ENCODE measurements around the gene SFTPA2.
"Not testable (repeated sequence)": the region's sequence is repeated elsewhere in the genome, so short reads cannot be mapped to it uniquely, and the experiment has no call there.

SFTPA2 gene

DNA sequence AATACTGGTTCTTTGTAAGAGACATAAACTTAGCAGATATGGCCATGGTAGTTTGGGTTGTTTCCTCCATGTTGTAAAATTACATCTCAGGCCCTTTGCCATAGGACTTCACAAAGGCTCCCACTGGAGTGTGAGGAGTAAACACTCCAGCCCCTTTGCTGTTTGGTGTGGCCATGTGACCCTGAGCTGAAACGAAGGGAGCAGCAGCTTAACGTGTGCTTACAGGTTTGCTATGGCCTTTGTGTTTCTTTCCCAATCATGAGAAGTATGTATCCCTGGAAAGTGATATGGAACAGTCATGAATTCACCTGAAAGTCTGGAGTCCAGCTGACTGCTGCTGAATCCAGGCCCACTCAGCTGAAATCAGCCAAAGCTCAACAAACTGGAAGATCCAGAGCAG lies 26.7 kb upstream of the SFTPA2 start:
- H3K4me1 ChIP-seq (ENCODE audit: insufficient read depth, poor library complexity, severe bottlenecking): no peaks in the 10 kb centered on the region
- no peaks in the 10 kb centered on the region for H3K36me3 ChIP-seq (ENCODE audit: low read depth)
- DNase-seq (ENCODE audit: low spot score): no peak
- H3K27me3 ChIP-seq (ENCODE audit: insufficient read depth, poor library complexity, severe bottlenecking): peaks cover 5% of the 10 kb centered on the region
- no peaks in the 10 kb centered on the region for H3K9me3 ChIP-seq (ENCODE audit: severe bottlenecking)
- no peak overlapping the region for H3K4me3 ChIP-seq (ENCODE audit: severe bottlenecking)
- no peak for ATAC-seq (ENCODE audit: low read depth)
- no peak overlapping the region for H3K27ac ChIP-seq (ENCODE audit: poor library complexity, severe bottlenecking)
- TF ChIP-seq, protein P1, sequence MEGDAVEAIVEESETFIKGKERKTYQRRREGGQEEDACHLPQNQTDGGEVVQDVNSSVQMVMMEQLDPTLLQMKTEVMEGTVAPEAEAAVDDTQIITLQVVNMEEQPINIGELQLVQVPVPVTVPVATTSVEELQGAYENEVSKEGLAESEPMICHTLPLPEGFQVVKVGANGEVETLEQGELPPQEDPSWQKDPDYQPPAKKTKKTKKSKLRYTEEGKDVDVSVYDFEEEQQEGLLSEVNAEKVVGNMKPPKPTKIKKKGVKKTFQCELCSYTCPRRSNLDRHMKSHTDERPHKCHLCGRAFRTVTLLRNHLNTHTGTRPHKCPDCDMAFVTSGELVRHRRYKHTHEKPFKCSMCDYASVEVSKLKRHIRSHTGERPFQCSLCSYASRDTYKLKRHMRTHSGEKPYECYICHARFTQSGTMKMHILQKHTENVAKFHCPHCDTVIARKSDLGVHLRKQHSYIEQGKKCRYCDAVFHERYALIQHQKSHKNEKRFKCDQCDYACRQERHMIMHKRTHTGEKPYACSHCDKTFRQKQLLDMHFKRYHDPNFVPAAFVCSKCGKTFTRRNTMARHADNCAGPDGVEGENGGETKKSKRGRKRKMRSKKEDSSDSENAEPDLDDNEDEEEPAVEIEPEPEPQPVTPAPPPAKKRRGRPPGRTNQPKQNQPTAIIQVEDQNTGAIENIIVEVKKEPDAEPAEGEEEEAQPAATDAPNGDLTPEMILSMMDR (IDR thresholded peaks at IDR 0.05; ENCODE audit: poor library complexity, severe bottlenecking): no peak

DNA sequence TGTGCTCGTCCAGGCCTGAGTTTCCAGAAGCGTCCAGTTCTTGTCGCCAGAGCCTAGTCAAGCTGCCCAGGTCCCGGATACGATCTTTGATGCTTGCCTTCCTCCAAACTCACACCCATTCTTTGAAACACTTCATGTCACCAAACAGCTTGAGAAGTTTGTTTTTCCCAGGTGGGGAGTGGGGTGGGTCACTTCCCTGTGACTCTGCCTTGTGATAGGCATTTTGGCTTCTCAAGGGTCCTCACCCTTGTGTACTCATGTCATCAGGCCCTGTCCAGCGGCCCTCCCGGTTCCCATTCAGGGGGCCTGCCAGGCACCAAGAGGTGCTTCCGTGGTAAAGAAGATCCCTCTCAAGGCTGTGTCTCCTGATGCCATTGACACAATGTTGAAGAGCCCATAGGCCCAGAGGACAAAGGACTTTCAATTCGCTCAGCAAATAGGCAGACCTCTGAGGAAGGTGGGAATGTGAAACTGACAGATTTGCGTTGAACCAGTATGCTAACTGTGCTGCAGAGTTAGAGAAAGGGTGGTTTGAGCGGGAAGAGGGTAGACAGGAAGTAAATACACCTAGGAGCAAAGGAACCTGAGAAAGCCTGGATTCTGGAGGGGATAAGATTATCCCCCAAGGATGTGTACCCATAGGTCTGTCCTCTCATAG lies 25.8 kb upstream of the SFTPA2 start:
- no peaks in the 10 kb centered on the region for H3K36me3 ChIP-seq (ENCODE audit: low read depth)
- no peak for DNase-seq (ENCODE audit: low spot score)
- peaks cover 5% of the 10 kb centered on the region for H3K27me3 ChIP-seq (ENCODE audit: insufficient read depth, poor library complexity, severe bottlenecking)
- no peaks in the 10 kb centered on the region for H3K4me1 ChIP-seq (ENCODE audit: insufficient read depth, poor library complexity, severe bottlenecking)
- no peaks in the 10 kb centered on the region for H3K9me3 ChIP-seq (ENCODE audit: severe bottlenecking)
- H3K27ac ChIP-seq (ENCODE audit: poor library complexity, severe bottlenecking): no peak overlapping the region
- ATAC-seq (ENCODE audit: low read depth): no peak
- TF ChIP-seq, protein P1 (IDR thresholded peaks at IDR 0.05; ENCODE audit: poor library complexity, severe bottlenecking): no peak
- no peak overlapping the region for H3K4me3 ChIP-seq (ENCODE audit: severe bottlenecking)

DNA sequence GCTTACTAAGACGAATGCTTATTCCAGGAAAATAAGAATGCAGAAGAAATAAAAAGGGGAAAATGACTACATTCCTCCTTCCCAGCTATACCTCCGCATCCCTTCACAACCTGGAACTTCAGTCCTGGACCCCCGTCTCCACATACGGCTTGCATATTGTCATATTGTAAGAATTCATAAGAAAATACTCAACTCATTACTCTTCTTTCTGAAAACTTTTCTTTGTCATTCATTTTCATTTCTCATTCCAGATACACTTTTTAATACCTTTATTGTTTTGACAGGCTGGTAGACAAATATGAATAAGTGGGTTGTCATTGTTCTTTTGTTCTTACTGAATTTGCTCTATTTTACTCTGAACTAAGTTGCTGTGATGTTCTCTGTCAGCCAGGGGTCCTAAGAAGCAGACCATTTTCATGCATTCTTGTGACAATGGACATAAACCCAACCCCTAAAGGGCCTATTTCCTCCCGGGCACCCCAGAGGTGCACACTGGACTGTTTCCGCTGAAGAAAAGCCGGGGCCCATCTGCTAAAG lies 23.3 kb upstream of the SFTPA2 start:
- H3K36me3 ChIP-seq (ENCODE audit: low read depth): no peaks in the 10 kb centered on the region
- no peak overlapping the region for H3K4me3 ChIP-seq (ENCODE audit: severe bottlenecking)
- H3K4me1 ChIP-seq (ENCODE audit: insufficient read depth, poor library complexity, severe bottlenecking): no peaks in the 10 kb centered on the region
- H3K27me3 ChIP-seq (ENCODE audit: insufficient read depth, poor library complexity, severe bottlenecking): peaks cover 10% of the 10 kb centered on the region
- no peak for ATAC-seq (ENCODE audit: low read depth)
- no peaks in the 10 kb centered on the region for H3K9me3 ChIP-seq (ENCODE audit: severe bottlenecking)
- DNase-seq (ENCODE audit: low spot score): no peak
- TF ChIP-seq, protein P1 (IDR thresholded peaks at IDR 0.05; ENCODE audit: poor library complexity, severe bottlenecking): no peak
- H3K27ac ChIP-seq (ENCODE audit: poor library complexity, severe bottlenecking): no peak overlapping the region

DNA sequence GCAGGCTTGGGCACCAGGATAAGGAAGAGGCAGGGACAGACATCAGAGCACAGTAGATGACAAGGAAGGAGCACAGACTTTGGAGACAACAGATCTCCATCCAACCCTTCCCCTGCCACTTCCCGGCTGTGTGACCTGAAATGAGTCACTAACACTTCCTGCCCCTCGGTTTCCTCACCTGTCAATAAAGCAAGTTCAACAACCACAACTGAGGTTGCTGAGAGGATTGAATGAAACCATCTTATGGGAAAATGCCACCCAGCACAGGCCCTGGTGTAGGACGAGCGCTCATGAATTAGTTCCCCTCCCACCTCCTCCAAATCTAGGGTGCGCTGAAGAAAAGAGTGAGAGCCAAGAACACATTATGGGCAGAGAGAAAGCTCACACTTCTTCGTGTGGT lies 22.7 kb upstream of the SFTPA2 start:
- H3K27me3 ChIP-seq (ENCODE audit: insufficient read depth, poor library complexity, severe bottlenecking); H3K9me3 ChIP-seq (ENCODE audit: severe bottlenecking); ATAC-seq (ENCODE audit: low read depth); DNase-seq (ENCODE audit: low spot score); H3K36me3 ChIP-seq (ENCODE audit: low read depth); H3K4me3 ChIP-seq (ENCODE audit: severe bottlenecking); H3K27ac ChIP-seq (ENCODE audit: poor library complexity, severe bottlenecking); H3K4me1 ChIP-seq (ENCODE audit: insufficient read depth, poor library complexity, severe bottlenecking): not testable (repeated sequence)

DNA sequence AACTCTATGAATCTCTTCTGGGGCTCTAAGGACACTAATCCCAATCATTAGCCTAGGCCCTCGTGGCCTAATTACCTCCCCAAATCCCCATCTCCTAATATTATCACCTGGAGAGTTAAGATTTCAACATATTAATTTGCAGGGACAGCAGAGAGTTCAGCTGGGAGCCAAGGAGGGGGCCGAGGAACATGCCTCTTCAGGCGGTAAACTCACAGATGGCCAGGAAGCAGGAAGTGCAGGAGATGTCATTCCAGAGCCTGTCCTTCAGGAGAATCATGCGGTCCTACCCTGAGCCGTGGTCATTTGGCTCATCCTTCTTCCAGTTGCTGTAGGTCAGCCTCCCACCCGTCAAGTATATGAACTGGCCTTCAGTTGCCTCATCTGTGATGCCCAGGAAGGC lies 21.9 kb upstream of the SFTPA2 start:
- no peak overlapping the region for H3K4me3 ChIP-seq (ENCODE audit: severe bottlenecking)
- TF ChIP-seq, protein P1 (IDR thresholded peaks at IDR 0.05; ENCODE audit: poor library complexity, severe bottlenecking): no peak
- no peaks in the 10 kb centered on the region for H3K9me3 ChIP-seq (ENCODE audit: severe bottlenecking)
- peaks cover 12% of the 10 kb centered on the region for H3K27me3 ChIP-seq (ENCODE audit: insufficient read depth, poor library complexity, severe bottlenecking)
- ATAC-seq (ENCODE audit: low read depth) (no peak), DNase-seq (ENCODE audit: low spot score) (no peak)
- no peaks in the 10 kb centered on the region for H3K36me3 ChIP-seq (ENCODE audit: low read depth)
- no peaks in the 10 kb centered on the region for H3K4me1 ChIP-seq (ENCODE audit: insufficient read depth, poor library complexity, severe bottlenecking)
- H3K27ac ChIP-seq (ENCODE audit: poor library complexity, severe bottlenecking): no peak overlapping the region
